WTC11 (cell line): ENCODE data around the gene CLIC3. TPM values are rescaled to one million over a fixed set of nuclear protein-coding genes. Genes with fewer than 3 reads are reported as not detected.

Experiments
- ATAC-seq: fragments of 200-7000 bp; cut with Tn5 transposase; 2 replicates; pipeline ENCODE4 v1.10.0; 2021; ENCODE audit warnings: mild to moderate bottlenecking, moderate library complexity
- CTCF ChIA-PET: fragments of 300-600 bp; sonication (Branson Sonifier 250); formaldehyde crosslinking; loops from one replicate; lab custom pipeline; 2021; ENCODE audit warnings: antibody characterized with exemption; lab: Charles Lee
- POLR2A ChIA-PET: fragments of 350-600 bp; sonication (Branson Sonifier 250); formaldehyde crosslinking; loops from one replicate; lab custom pipeline; 2021; ENCODE audit warnings: antibody characterized with exemption; lab: Charles Lee
- DNase-seq: peaks from one replicate; pipeline ENCODE4 v3.0.0; 2021; ENCODE audit warnings: low spot score
- H3K27ac Mint-ChIP-seq: 2 replicates; pipeline ENCODE4 v1.8.0; 2021; ENCODE audit warnings: mixed read lengths
- H3K27me3 Mint-ChIP-seq: 2 replicates; pipeline ENCODE4 v1.8.0; 2021; ENCODE audit warnings: low read depth, mild to moderate bottlenecking, moderate library complexity, mixed read lengths
- H3K36me3 Mint-ChIP-seq: 2 replicates; pipeline ENCODE4 v1.8.0; 2021; ENCODE audit warnings: mixed read lengths
- H3K4me1 Mint-ChIP-seq: 2 replicates; pipeline ENCODE4 v1.8.0; 2022; ENCODE audit warnings: mixed read lengths
- H3K4me3 Mint-ChIP-seq: 2 replicates; pipeline ENCODE4 v1.8.0; 2021; ENCODE audit warnings: mild to moderate bottlenecking, moderate library complexity, mixed read lengths
- H3K9me3 Mint-ChIP-seq: 2 replicates; pipeline ENCODE4 v1.8.0; 2021; ENCODE audit warnings: mixed read lengths
- EMX1 ChIP-seq: fragments of 250-450 bp; sonication (Bioruptor Pico); IDR thresholded peaks from 2 replicates; pipeline ENCODE4 v1.8.0; 2021; ENCODE audit warnings: mild to moderate bottlenecking
- ESRRA ChIP-seq: sonication (generic); formaldehyde crosslinking; IDR thresholded peaks from 2 replicates; pipeline ENCODE4 v1.8.1; 2022; ENCODE audit warnings: mild to moderate bottlenecking, missing genetic modification reagents, borderline replicate concordance
- FOXP1 ChIP-seq: sonication (generic); formaldehyde crosslinking; IDR thresholded peaks from 2 replicates; pipeline ENCODE4 v1.8.0; 2022; ENCODE audit warnings: missing genetic modification reagents, mild to moderate bottlenecking, moderate library complexity, borderline replicate concordance
- HMGA2 ChIP-seq: fragments of 250-450 bp; sonication (Bioruptor Pico); IDR thresholded peaks from 2 replicates; pipeline ENCODE4 v1.4.0; 2021; ENCODE audit warnings: mild to moderate bottlenecking, moderate library complexity
- NFATC4 ChIP-seq: fragments of 250-450 bp; sonication (Bioruptor Pico); IDR thresholded peaks from 2 replicates; pipeline ENCODE4 v1.9.0; 2021; ENCODE audit warnings: mild to moderate bottlenecking
- OVOL2 ChIP-seq: fragments of 250-450 bp; sonication (Bioruptor Pico); IDR thresholded peaks from 2 replicates; pipeline ENCODE4 v1.9.0; 2021; ENCODE audit warnings: mild to moderate bottlenecking, borderline replicate concordance
- RELA ChIP-seq: sonication (generic); formaldehyde crosslinking; IDR thresholded peaks from 2 replicates; pipeline ENCODE4 v1.8.1; 2022; ENCODE audit warnings: missing genetic modification reagents, mild to moderate bottlenecking, borderline replicate concordance
- SOX15 ChIP-seq: fragments of 250-450 bp; sonication (Bioruptor Pico); IDR thresholded peaks from 2 replicates; pipeline ENCODE4 v1.9.0; 2021; ENCODE audit warnings: mild to moderate bottlenecking
- total RNA-seq: library from RNA; stranded (reverse); gene quantifications from 3 replicates; pipeline ENCODE4 v1.2.3, GENCODE V29; 2021
- TF ChIP-seq, protein P1 (sequence below): sonication (generic); formaldehyde crosslinking; IDR thresholded peaks from 2 replicates; pipeline ENCODE4 v1.8.0; 2022; ENCODE audit warnings: mild to moderate bottlenecking, missing genetic modification reagents
- TF ChIP-seq, protein P2 (sequence below): sonication (generic); formaldehyde crosslinking; IDR thresholded peaks from 2 replicates; pipeline ENCODE4 v1.8.0; 2023; ENCODE audit warnings: mild to moderate bottlenecking, missing genetic modification reagents
- TF ChIP-seq, protein P3 (sequence below): fragments of 250-450 bp; sonication (Bioruptor Pico); IDR thresholded peaks from 2 replicates; pipeline ENCODE4 v2.1.2; 2022; ENCODE audit warnings: mild to moderate bottlenecking, moderate library complexity
- TF ChIP-seq, protein P4 (sequence below): sonication (generic); formaldehyde crosslinking; IDR thresholded peaks from 2 replicates; pipeline ENCODE4 v1.8.1; 2023; ENCODE audit warnings: mild to moderate bottlenecking, missing genetic modification reagents
- TF ChIP-seq, protein P5 (sequence below): sonication (generic); formaldehyde crosslinking; IDR thresholded peaks from 2 replicates; pipeline ENCODE4 v1.8.0; 2022; ENCODE audit warnings: missing genetic modification reagents

CLIC3 gene
- total RNA-seq, 1 experiment from 2014 or later: 0.31 TPM

DNA sequence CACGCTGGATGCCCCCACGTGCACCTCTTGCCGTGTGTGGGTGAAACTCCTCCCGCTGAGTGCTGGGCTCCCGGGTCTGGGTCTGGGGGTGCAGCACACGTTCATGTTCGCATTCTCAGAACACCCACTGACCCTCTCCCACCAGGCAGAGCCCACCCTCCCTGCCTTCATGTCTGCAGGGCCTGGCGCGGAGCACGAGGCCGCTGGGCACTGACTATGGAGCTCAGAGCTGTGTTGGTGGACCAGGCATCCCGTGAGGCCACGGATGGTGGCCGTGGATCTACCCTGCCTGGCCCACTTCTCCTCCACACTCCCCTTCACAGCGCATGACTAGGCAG, 35.5 kb downstream of the CLIC3 start (continued):
- no peak for TF ChIP-seq RELA (CRISPR knock-in tag)
- TF ChIP-seq EMX1 (CRISPR knock-in tag): no peak

DNA sequence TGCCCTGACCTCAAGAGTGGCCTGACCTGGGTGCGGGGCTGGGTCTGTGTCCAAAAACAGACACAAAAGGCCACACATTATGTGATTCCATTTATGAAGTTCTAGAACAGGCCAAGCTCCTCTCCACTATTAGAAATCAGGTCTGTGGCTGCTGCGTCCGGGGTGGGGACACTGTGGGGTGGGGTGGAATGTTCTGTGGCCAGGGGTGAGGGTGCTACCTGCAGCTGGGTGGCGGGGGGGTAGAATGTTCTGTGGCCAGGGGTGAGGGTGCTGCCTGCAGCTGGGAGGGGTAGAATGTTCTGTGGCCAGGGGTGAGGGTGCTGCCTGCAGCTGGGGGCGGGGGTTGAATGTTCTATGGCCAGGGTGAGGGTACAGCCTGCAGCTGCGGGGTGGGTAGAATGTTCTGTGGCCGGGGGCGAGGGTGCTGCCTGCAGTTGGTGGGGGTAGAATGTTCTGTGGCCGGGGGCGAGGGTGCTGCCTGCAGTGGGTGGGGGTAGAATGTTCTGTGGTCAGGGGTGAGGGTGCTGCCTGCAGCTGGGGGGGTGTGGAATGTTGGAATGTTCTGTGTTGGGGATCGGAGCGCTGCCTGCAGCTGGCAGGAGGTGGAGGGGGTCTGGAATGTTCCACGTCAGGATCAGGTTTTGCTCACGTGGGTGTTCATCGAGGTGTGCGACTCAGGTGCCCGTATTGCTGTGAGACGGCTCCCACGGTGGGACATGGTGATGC, 36.0 kb downstream of the CLIC3 start:
- no peak overlapping the region for H3K4me3 Mint-ChIP-seq
- no peak overlapping the region for H3K27ac Mint-ChIP-seq
- H3K36me3 Mint-ChIP-seq: no peaks in the 10 kb centered on the region
- no peak for TF ChIP-seq FOXP1
- TF ChIP-seq, protein P1, sequence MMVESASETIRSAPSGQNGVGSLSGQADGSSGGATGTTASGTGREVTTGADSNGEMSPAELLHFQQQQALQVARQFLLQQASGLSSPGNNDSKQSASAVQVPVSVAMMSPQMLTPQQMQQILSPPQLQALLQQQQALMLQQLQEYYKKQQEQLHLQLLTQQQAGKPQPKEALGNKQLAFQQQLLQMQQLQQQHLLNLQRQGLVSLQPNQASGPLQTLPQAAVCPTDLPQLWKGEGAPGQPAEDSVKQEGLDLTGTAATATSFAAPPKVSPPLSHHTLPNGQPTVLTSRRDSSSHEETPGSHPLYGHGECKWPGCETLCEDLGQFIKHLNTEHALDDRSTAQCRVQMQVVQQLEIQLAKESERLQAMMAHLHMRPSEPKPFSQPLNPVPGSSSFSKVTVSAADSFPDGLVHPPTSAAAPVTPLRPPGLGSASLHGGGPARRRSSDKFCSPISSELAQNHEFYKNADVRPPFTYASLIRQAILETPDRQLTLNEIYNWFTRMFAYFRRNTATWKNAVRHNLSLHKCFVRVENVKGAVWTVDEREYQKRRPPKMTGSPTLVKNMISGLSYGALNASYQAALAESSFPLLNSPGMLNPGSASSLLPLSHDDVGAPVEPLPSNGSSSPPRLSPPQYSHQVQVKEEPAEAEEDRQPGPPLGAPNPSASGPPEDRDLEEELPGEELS (CRISPR knock-in tag): no peak
- TF ChIP-seq OVOL2 (CRISPR knock-in tag): no peak
- TF ChIP-seq, protein P2, sequence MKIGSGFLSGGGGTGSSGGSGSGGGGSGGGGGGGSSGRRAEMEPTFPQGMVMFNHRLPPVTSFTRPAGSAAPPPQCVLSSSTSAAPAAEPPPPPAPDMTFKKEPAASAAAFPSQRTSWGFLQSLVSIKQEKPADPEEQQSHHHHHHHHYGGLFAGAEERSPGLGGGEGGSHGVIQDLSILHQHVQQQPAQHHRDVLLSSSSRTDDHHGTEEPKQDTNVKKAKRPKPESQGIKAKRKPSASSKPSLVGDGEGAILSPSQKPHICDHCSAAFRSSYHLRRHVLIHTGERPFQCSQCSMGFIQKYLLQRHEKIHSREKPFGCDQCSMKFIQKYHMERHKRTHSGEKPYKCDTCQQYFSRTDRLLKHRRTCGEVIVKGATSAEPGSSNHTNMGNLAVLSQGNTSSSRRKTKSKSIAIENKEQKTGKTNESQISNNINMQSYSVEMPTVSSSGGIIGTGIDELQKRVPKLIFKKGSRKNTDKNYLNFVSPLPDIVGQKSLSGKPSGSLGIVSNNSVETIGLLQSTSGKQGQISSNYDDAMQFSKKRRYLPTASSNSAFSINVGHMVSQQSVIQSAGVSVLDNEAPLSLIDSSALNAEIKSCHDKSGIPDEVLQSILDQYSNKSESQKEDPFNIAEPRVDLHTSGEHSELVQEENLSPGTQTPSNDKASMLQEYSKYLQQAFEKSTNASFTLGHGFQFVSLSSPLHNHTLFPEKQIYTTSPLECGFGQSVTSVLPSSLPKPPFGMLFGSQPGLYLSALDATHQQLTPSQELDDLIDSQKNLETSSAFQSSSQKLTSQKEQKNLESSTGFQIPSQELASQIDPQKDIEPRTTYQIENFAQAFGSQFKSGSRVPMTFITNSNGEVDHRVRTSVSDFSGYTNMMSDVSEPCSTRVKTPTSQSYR (CRISPR knock-in tag): no peak
- TF ChIP-seq, protein P3, sequence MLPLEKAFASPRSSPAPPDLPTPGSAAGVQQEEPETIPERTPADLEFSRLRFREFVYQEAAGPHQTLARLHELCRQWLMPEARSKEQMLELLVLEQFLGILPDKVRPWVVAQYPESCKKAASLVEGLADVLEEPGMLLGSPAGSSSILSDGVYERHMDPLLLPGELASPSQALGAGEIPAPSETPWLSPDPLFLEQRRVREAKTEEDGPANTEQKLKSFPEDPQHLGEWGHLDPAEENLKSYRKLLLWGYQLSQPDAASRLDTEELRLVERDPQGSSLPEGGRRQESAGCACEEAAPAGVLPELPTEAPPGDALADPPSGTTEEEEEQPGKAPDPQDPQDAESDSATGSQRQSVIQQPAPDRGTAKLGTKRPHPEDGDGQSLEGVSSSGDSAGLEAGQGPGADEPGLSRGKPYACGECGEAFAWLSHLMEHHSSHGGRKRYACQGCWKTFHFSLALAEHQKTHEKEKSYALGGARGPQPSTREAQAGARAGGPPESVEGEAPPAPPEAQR (CRISPR knock-in tag): no peak
- TF ChIP-seq ESRRA (CRISPR knock-in tag): no peak
- TF ChIP-seq NFATC4 (CRISPR knock-in tag): no peak
- TF ChIP-seq SOX15 (CRISPR knock-in tag): no peak
- TF ChIP-seq, protein P4, sequence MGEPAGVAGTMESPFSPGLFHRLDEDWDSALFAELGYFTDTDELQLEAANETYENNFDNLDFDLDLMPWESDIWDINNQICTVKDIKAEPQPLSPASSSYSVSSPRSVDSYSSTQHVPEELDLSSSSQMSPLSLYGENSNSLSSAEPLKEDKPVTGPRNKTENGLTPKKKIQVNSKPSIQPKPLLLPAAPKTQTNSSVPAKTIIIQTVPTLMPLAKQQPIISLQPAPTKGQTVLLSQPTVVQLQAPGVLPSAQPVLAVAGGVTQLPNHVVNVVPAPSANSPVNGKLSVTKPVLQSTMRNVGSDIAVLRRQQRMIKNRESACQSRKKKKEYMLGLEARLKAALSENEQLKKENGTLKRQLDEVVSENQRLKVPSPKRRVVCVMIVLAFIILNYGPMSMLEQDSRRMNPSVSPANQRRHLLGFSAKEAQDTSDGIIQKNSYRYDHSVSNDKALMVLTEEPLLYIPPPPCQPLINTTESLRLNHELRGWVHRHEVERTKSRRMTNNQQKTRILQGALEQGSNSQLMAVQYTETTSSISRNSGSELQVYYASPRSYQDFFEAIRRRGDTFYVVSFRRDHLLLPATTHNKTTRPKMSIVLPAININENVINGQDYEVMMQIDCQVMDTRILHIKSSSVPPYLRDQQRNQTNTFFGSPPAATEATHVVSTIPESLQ (CRISPR knock-in tag): no peak
- TF ChIP-seq, protein P5, sequence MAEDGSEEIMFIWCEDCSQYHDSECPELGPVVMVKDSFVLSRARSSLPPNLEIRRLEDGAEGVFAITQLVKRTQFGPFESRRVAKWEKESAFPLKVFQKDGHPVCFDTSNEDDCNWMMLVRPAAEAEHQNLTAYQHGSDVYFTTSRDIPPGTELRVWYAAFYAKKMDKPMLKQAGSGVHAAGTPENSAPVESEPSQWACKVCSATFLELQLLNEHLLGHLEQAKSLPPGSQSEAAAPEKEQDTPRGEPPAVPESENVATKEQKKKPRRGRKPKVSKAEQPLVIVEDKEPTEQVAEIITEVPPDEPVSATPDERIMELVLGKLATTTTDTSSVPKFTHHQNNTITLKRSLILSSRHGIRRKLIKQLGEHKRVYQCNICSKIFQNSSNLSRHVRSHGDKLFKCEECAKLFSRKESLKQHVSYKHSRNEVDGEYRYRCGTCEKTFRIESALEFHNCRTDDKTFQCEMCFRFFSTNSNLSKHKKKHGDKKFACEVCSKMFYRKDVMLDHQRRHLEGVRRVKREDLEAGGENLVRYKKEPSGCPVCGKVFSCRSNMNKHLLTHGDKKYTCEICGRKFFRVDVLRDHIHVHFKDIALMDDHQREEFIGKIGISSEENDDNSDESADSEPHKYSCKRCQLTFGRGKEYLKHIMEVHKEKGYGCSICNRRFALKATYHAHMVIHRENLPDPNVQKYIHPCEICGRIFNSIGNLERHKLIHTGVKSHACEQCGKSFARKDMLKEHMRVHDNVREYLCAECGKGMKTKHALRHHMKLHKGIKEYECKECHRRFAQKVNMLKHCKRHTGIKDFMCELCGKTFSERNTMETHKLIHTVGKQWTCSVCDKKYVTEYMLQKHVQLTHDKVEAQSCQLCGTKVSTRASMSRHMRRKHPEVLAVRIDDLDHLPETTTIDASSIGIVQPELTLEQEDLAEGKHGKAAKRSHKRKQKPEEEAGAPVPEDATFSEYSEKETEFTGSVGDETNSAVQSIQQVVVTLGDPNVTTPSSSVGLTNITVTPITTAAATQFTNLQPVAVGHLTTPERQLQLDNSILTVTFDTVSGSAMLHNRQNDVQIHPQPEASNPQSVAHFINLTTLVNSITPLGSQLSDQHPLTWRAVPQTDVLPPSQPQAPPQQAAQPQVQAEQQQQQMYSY (CRISPR knock-in tag): no peak
- no peak for TF ChIP-seq HMGA2 (CRISPR knock-in tag)
- ATAC-seq (no peak), DNase-seq (no peak)
- H3K9me3 Mint-ChIP-seq: peaks cover 9% of the 10 kb centered on the region
- POLR2A ChIA-PET: no interaction called here
- no peaks in the 10 kb centered on the region for H3K27me3 Mint-ChIP-seq
- CTCF ChIA-PET: interaction anchor here (0.6 to 1.8 kb wide), 8 partner anchors 12 to 159 kb away, joined by 3 to 11 read pairs (median 4); no protein-coding TSS in a partner anchor
- no peaks in the 10 kb centered on the region for H3K4me1 Mint-ChIP-seq
